ENCODE results near the gene ZNF236. TPM values are rescaled to one million over a fixed set of nuclear protein-coding genes. Genes with fewer than 3 reads are reported as not detected.

ZNF236 gene
- total RNA-seq, 1 donor from 2014 or later, result 21.0 TPM

- peaks cover 5% of the 10 kb centered on the region for H3K4me1 Mint-ChIP-seq (ENCODE audit: low read depth, unreplicated experiment)
- H3K27ac Mint-ChIP-seq (ENCODE audit: unreplicated experiment), result no peak overlapping the region
- peaks cover 7% of the 10 kb centered on the region for H3K36me3 Mint-ChIP-seq (ENCODE audit: unreplicated experiment)
- no peak for DNase-seq
- H3K27me3 Mint-ChIP-seq (ENCODE audit: unreplicated experiment), result peaks cover 2% of the 10 kb centered on the region
- H3K4me3 Mint-ChIP-seq (ENCODE audit: unreplicated experiment), result no peak overlapping the region
- no peak for TF ChIP-seq CTCF (IDR thresholded peaks at IDR 0.05; ENCODE audit: partially characterized antibody, unreplicated experiment)
- no peaks in the 10 kb centered on the region for H3K9me3 Mint-ChIP-seq (ENCODE audit: unreplicated experiment)
Observed at GRCh38 chr18:76880026-76880425, 57.7 kb downstream of the ZNF236 start.

GRCh38 chr18:76881744-76882143, 59.4 kb downstream of the ZNF236 start:
- peaks cover 7% of the 10 kb centered on the region for H3K36me3 Mint-ChIP-seq (ENCODE audit: unreplicated experiment)
- DNase-seq, result no peak
- no peak overlapping the region for H3K4me3 Mint-ChIP-seq (ENCODE audit: unreplicated experiment)
- no peaks in the 10 kb centered on the region for H3K9me3 Mint-ChIP-seq (ENCODE audit: unreplicated experiment)
- H3K4me1 Mint-ChIP-seq (ENCODE audit: low read depth, unreplicated experiment), result peaks cover 6% of the 10 kb centered on the region
- peaks cover 2% of the 10 kb centered on the region for H3K27me3 Mint-ChIP-seq (ENCODE audit: unreplicated experiment)
- no peak overlapping the region for H3K27ac Mint-ChIP-seq (ENCODE audit: unreplicated experiment)
- TF ChIP-seq CTCF (IDR thresholded peaks at IDR 0.05; ENCODE audit: partially characterized antibody, unreplicated experiment), result no peak

GRCh38 chr18:76882146-76882545, 59.8 kb downstream of the ZNF236 start:
- H3K36me3 Mint-ChIP-seq (ENCODE audit: unreplicated experiment), result peaks cover 7% of the 10 kb centered on the region
- TF ChIP-seq CTCF (IDR thresholded peaks at IDR 0.05; ENCODE audit: partially characterized antibody, unreplicated experiment), result no peak
- H3K9me3 Mint-ChIP-seq (ENCODE audit: unreplicated experiment), result no peaks in the 10 kb centered on the region

GRCh38 chr18:76885001-76885400, 62.6 kb downstream of the ZNF236 start:
- no peak for DNase-seq
- Mint-ChIP-seq H3K36me3 (ENCODE audit: unreplicated experiment) (peaks cover 18% of the 10 kb centered on the region), H3K4me3 (ENCODE audit: unreplicated experiment) (no peak overlapping the region), H3K4me1 (ENCODE audit: low read depth, unreplicated experiment) (peaks cover 6% of the 10 kb centered on the region), H3K27me3 (ENCODE audit: unreplicated experiment) (peaks cover 2% of the 10 kb centered on the region), H3K27ac (ENCODE audit: unreplicated experiment) (no peak overlapping the region), H3K9me3 (ENCODE audit: unreplicated experiment) (no peaks in the 10 kb centered on the region)
- TF ChIP-seq CTCF (IDR thresholded peaks at IDR 0.05; ENCODE audit: partially characterized antibody, unreplicated experiment), result no peak

More at GRCh38 chr18:76882146-76882545, 59.8 kb downstream of the ZNF236 start:
- DNase-seq, result no peak
- H3K27ac Mint-ChIP-seq (ENCODE audit: unreplicated experiment), result no peak overlapping the region
- H3K4me1 Mint-ChIP-seq (ENCODE audit: low read depth, unreplicated experiment), result peaks cover 6% of the 10 kb centered on the region
- no peak overlapping the region for H3K4me3 Mint-ChIP-seq (ENCODE audit: unreplicated experiment)
- peaks cover 2% of the 10 kb centered on the region for H3K27me3 Mint-ChIP-seq (ENCODE audit: unreplicated experiment)

- H3K9me3 Mint-ChIP-seq (ENCODE audit: unreplicated experiment), result no peaks in the 10 kb centered on the region
- peaks cover 6% of the 10 kb centered on the region for H3K4me1 Mint-ChIP-seq (ENCODE audit: low read depth, unreplicated experiment)
- no peak overlapping the region for H3K4me3 Mint-ChIP-seq (ENCODE audit: unreplicated experiment)
- no peak for DNase-seq
- peaks cover 2% of the 10 kb centered on the region for H3K27me3 Mint-ChIP-seq (ENCODE audit: unreplicated experiment)
- peaks cover 18% of the 10 kb centered on the region for H3K36me3 Mint-ChIP-seq (ENCODE audit: unreplicated experiment)
- TF ChIP-seq CTCF (IDR thresholded peaks at IDR 0.05; ENCODE audit: partially characterized antibody, unreplicated experiment), result no peak
- H3K27ac Mint-ChIP-seq (ENCODE audit: unreplicated experiment), result peak overlapping the region; percentile 13
Observed at GRCh38 chr18:76886112-76886511, 63.8 kb downstream of the ZNF236 start.
